Stimulated activated CD4-positive, alpha-beta T cell treated with anti-CD3 and anti-CD28 coated beads, TNF-alpha, amount 100 ng/mL, for 1 hour (primary cell): ENCODE measurements around the gene RALGDS.
A peak's percentile ranks its signal among the peaks of the same experiment; 100 is the strongest.
"Not testable (repeated sequence)": the region's sequence is repeated elsewhere in the genome, so short reads cannot be mapped to it uniquely, and the experiment has no call there.

Experiments used
- DNase-seq, 3 donors: peaks; one replicate each; pipeline ENCODE4 v3.0.0-alpha.2; 2020; ENCODE audit warnings: low read depth in 3 of 3, low spot score in 1 of 3

RALGDS gene

GRCh38 chr9:133121198-133121914 is at the start of gene RALGDS:
TSS of gene RALGDS (minus strand) at chr9:133121240. CDS start at chr9:133121154, 86 bp downstream.
- peak; percentile 77 to 90 (median 85) for DNase-seq

DNA sequence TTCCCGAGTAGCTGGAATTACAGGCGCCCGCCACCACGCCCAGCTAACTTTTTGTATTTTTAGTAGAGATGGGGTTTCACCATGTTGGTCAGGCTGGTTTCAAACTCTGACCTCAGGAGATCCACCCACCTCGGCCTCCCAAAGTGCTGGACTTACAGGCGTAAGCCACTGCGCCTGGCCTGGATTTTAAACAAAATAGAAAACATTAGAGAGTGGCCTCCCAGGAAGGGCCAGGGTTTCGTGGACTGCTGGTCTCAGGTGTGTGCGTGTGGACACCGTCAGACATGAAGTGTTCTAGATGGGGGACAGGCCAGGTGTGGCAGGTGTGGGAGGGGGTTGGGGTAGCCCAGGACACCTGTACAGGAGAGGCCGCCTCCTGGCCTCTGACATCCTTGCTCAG is 49.7 kb upstream of the RALGDS start:
- no peak for DNase-seq

DNA sequence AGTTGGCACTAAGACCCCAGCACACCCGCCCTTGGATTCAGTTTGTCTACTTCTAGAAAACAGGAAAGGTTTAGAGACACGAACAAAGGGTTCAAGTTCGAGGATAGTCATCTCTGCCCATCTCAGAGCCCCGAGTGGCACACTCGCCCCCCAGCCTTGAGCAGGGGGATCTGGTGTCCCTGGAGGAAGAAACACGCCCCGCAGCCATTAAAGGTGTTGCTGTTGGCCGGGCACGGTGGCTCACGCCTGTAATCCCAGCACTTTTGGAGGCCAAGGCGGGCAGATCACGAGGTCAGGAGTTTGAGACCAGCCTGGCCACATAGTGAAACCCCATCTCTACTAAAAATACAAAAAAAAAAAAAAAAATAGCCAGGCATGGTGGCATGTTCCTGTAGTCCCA is 48.6 kb upstream of the RALGDS start:
- DNase-seq = not testable (repeated sequence)

GRCh38 chr9:133169102-133169501 is 48.1 kb upstream of the RALGDS start:
- no peak for DNase-seq

DNA sequence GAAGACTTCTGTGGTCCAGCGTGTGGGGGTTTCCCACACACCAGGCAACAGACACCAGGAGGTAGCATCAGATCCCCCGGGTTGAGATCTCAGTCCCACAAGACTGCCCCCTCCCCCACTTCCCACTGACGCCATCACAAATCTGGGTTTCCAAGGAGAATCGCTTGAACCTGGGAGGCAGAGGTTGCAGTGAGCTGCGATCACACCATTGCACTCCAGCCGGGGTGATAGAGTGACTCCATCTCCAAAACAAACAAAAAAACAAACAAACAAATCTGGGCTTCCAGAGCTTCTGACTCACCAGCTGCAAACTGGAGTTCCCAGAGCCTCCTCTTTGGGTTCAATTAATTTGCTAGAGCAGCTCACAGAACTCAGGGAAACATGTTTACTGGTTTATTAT is 47.4 kb upstream of the RALGDS start:
- no peak for DNase-seq

GRCh38 chr9:133167769-133168168 is 46.7 kb upstream of the RALGDS start:
- no peak for DNase-seq

- no peak for DNase-seq
These were observed 46.2 kb upstream of the RALGDS start for GRCh38 chr9:133167096-133167730.

GRCh38 chr9:133166392-133166791 is 45.4 kb upstream of the RALGDS start:
- no peak for DNase-seq

GRCh38 chr9:133165452-133165730 is 44.4 kb upstream of the RALGDS start:
- DNase-seq = no peak

GRCh38 chr9:133164191-133164590 is 43.2 kb upstream of the RALGDS start:
- DNase-seq = no peak

GRCh38 chr9:133163504-133164172 is 42.6 kb upstream of the RALGDS start, which contains the start of gene GBGT1:
TSS of gene GBGT1 (minus strand) at chr9:133163914. CDS start at chr9:133162412, 1,502 bp downstream.
- no peak for DNase-seq

GRCh38 chr9:133162861-133163503 is 41.9 kb upstream of the RALGDS start:
- no peak for DNase-seq

GRCh38 chr9:133161547-133161950 is 40.5 kb upstream of the RALGDS start:
- no peak for DNase-seq

- DNase-seq = no peak
These were observed 39.9 kb upstream of the RALGDS start for GRCh38 chr9:133160742-133161546.

- DNase-seq = no peak
These were observed 37.7 kb upstream of the RALGDS start for GRCh38 chr9:133158695-133159094.

DNA sequence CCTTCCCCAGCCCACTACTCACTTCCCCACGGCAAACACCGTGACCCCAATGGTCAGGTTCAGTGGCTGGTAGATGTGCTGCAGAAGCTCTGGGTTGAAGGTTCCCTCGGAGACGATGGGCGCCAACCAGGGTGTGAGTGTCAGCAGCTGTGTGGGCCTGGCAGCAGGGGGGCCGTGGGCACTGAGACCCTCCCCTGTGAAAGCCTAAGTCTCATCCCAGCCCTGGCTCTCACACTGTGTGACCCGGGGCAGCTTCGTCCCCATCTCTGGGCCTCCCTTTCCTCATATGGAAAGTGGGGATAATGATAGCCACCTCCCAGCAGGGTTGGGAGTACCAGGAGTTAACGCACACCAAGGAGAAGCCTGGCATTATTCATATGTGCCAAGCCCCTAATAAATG is 34.1 kb upstream of the RALGDS start:
- no peak for DNase-seq

DNA sequence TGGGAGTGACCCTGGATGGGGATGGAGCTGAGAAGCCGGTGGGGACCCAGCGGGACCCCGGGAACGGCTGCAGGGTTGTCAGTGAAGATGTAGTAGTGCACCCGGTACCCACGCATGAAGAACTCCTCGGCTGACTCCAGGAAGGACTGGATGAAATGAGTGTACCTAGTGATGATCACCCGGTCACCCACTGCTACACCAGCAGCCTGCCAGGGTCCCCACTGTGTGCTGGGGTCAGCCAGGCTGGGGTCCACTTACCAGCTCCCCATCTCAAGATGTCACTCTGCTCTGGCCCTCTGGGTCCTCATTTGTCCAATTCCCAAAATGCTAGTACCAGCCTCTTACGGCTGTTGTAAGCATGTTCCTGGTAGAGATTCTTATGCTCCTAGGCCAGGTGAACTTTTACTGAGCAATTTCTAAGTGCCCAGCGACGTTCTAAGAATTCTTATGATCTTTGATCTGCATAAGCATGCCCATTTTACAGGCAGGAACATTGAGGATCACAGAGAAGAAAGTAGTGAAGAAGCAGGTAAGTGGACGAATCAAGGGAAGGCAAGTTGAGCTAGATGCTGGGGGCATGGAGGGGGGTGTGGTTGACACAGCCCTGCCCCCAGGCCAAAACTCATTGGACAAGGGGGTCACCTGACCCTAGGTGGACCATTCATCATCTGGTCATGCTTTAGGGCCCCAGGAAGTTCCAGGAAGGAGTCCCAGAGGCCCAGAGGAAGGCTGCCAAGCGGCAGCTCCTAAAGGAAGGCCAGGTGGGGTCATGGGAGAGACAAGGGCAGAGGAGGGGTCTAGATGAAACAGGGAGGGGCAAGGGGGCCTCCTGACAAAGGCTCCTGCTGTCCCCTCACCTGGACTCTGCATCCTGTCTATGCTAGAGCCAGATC is 33.3 kb upstream of the RALGDS start:
- no peak for DNase-seq

- no peak for DNase-seq
These were observed 32.4 kb upstream of the RALGDS start for GRCh38 chr9:133153227-133154096.
